ENCODE measurements around the gene SMPD4. TPM values are rescaled to one million over a fixed set of nuclear protein-coding genes. Genes with fewer than 3 reads are reported as not detected.
"Not testable (repeated sequence)": the region's sequence is repeated elsewhere in the genome, so short reads cannot be mapped to it uniquely, and the experiment has no call there.

The SMPD4 gene
- total and polyA plus RNA-seq, 2 of the 8 experiments (the other 6 are each of a cell fraction or from before 2014, with no cell fraction given): 102 to 106 TPM

DNA sequence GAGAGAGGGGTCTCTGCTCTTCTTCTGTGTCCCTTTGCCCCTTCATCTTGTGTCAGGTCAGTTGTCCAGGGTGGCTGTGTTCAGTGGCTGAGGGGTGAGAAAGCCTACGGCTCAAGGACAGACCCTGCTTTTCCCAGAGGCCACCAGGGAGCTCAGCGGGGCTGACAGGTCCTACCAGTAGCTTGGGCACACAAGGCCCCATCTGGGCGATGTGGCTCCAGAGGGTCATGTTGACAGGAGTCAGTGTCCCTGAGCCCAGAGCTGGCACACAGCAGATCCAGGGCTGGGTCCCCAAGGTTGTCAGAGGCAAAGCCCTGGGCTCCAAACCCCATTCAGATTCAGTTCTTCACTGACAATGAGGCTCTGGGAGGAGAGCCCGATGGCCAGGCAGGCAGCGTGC lies 44.3 kb downstream of the SMPD4 start:
- H3K18ac ChIP-seq (ENCODE audit: extremely low read depth, low read length); H2BK20ac ChIP-seq (ENCODE audit: low read length); H4K5ac ChIP-seq (ENCODE audit: insufficient read length, low read depth, low read length); H3K79me1 ChIP-seq (ENCODE audit: low read depth, low read length); H2BK15ac ChIP-seq (ENCODE audit: low read length); H3K14ac ChIP-seq (ENCODE audit: insufficient read length); CTCF ChIA-PET (ENCODE audit: partially characterized antibody); H2AK5ac ChIP-seq (ENCODE audit: low read depth, low read length); H3K27ac ChIP-seq (ENCODE audit: low read depth, low read length); H3K9me3 ChIP-seq (ENCODE audit: insufficient read depth in 2 of 2, low read depth in 1 of 2, low read length in 1 of 2); H3K56ac ChIP-seq (replicated peaks; ENCODE audit: insufficient read length, low read depth, low read length); H3K4ac ChIP-seq (replicated peaks; ENCODE audit: insufficient read length, low read depth, low read length); H3K4me3 ChIP-seq (ENCODE audit: extremely low read depth in 1 of 4, insufficient read depth in 2 of 4, low read depth in 3 of 4, low read length in 4 of 4); H3K9ac ChIP-seq (replicated peaks in 1 of 4; ENCODE audit: extremely low read depth in 1 of 4, low read depth in 3 of 4, low read length in 3 of 4); H2BK12ac ChIP-seq (ENCODE audit: low read depth, low read length); H4K91ac ChIP-seq (replicated peaks; ENCODE audit: insufficient read length, low read length); H3K4me1 ChIP-seq (replicated peaks in 1 of 4; ENCODE audit: control insufficient read depth in 3 of 4, insufficient read depth in 4 of 4, low read length in 3 of 4); H3K4me2 ChIP-seq (ENCODE audit: insufficient read depth in 1 of 2, low read depth in 2 of 2, low read length in 2 of 2); POLR2A ChIA-PET (ENCODE audit: partially characterized antibody); H2BK5ac ChIP-seq (ENCODE audit: low read depth, low read length); H2BK120ac ChIP-seq (replicated peaks; ENCODE audit: low read depth, low read length); H3K27me3 ChIP-seq (replicated peaks in 1 of 4; ENCODE audit: control insufficient read depth in 3 of 4, extremely low read depth in 1 of 4, insufficient read depth in 3 of 4, low read length in 3 of 4); FAIRE-seq; H3K36me3 ChIP-seq (ENCODE audit: control insufficient read depth in 2 of 4, insufficient read depth in 4 of 4, low read length in 3 of 4); H2AFZ ChIP-seq (ENCODE audit: low read length); H3K23me2 ChIP-seq (ENCODE audit: low read depth, low read length); H3K23ac ChIP-seq (ENCODE audit: insufficient read length); H4K20me1 ChIP-seq (replicated peaks in 1 of 2; ENCODE audit: control insufficient read depth in 1 of 2, insufficient read depth in 2 of 2, low read length in 2 of 2); H3K79me2 ChIP-seq (ENCODE audit: control insufficient read depth in 1 of 2, insufficient read depth in 2 of 2, low read length in 2 of 2); H4K8ac ChIP-seq (ENCODE audit: extremely low read depth, insufficient read depth, low read length): not testable (repeated sequence)
- WGBS, 2 experiments (ENCODE audit: extremely low coverage in 1 of 2, insufficient coverage in 1 of 2, insufficient read length in 1 of 2, insufficient replicate concordance in 2 of 2, low coverage in 1 of 2, low lambda C conversion rate in 2 of 2, missing lambda C conversion rate in 1 of 2): 46% methylated on average over 2 of the region's 5 CpGs; no CpG with 5 or more reads in 1 of the 2 experiments
- DNase-seq (ENCODE audit: low read depth in 1 of 2, low spot score in 2 of 2): peak in 1 of 2 experiments; percentile 33

DNA sequence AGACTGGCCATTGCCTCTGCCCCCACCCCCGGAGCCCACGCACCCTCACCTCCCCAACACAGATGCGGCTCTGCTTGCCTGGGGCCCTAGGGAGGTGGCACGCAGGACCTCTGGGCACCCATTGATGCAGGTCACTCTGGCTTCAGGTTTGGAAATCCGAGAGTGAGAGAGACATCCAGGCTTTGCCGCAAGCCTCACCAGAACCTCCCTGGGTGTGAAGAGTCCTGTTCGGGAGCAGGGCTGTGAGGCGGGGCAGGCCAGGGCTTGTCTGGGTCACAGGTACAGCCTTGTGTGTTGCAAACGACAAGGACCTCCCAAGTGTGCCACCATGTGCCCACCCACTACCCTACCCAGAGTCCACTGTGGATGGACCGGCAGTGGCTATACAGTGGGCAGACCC lies 44.9 kb downstream of the SMPD4 start:
- H2BK120ac ChIP-seq (replicated peaks; ENCODE audit: low read depth, low read length); H3K4me1 ChIP-seq (replicated peaks in 1 of 4; ENCODE audit: control insufficient read depth in 3 of 4, insufficient read depth in 4 of 4, low read length in 3 of 4); CTCF ChIA-PET (ENCODE audit: partially characterized antibody); H3K4ac ChIP-seq (replicated peaks; ENCODE audit: insufficient read length, low read depth, low read length); H2BK5ac ChIP-seq (ENCODE audit: low read depth, low read length); H3K4me2 ChIP-seq (ENCODE audit: insufficient read depth in 1 of 2, low read depth in 2 of 2, low read length in 2 of 2); H3K56ac ChIP-seq (replicated peaks; ENCODE audit: insufficient read length, low read depth, low read length); H2BK15ac ChIP-seq (ENCODE audit: low read length); H3K79me1 ChIP-seq (ENCODE audit: low read depth, low read length); H3K79me2 ChIP-seq (ENCODE audit: control insufficient read depth in 1 of 2, insufficient read depth in 2 of 2, low read length in 2 of 2); FAIRE-seq; H2BK12ac ChIP-seq (ENCODE audit: low read depth, low read length); H3K9me3 ChIP-seq (ENCODE audit: insufficient read depth in 2 of 2, low read depth in 1 of 2, low read length in 1 of 2); H3K23me2 ChIP-seq (ENCODE audit: low read depth, low read length); H3K9ac ChIP-seq (replicated peaks in 1 of 4; ENCODE audit: extremely low read depth in 1 of 4, low read depth in 3 of 4, low read length in 3 of 4); H3K23ac ChIP-seq (ENCODE audit: insufficient read length); H3K36me3 ChIP-seq (ENCODE audit: control insufficient read depth in 2 of 4, insufficient read depth in 4 of 4, low read length in 3 of 4); POLR2A ChIA-PET (ENCODE audit: partially characterized antibody); H4K91ac ChIP-seq (replicated peaks; ENCODE audit: insufficient read length, low read length); H2AK5ac ChIP-seq (ENCODE audit: low read depth, low read length); H3K14ac ChIP-seq (ENCODE audit: insufficient read length); H3K27me3 ChIP-seq (replicated peaks in 1 of 4; ENCODE audit: control insufficient read depth in 3 of 4, extremely low read depth in 1 of 4, insufficient read depth in 3 of 4, low read length in 3 of 4); H4K5ac ChIP-seq (ENCODE audit: insufficient read length, low read depth, low read length); H2BK20ac ChIP-seq (ENCODE audit: low read length); H4K20me1 ChIP-seq (replicated peaks in 1 of 2; ENCODE audit: control insufficient read depth in 1 of 2, insufficient read depth in 2 of 2, low read length in 2 of 2); H3K18ac ChIP-seq (ENCODE audit: extremely low read depth, low read length); H4K8ac ChIP-seq (ENCODE audit: extremely low read depth, insufficient read depth, low read length); H3K27ac ChIP-seq (ENCODE audit: low read depth, low read length); H3K4me3 ChIP-seq (ENCODE audit: extremely low read depth in 1 of 4, insufficient read depth in 2 of 4, low read depth in 3 of 4, low read length in 4 of 4); H2AFZ ChIP-seq (ENCODE audit: low read length): not testable (repeated sequence)
- peak in 1 of 2 experiments; percentile 20 for DNase-seq (ENCODE audit: low read depth in 1 of 2, low spot score in 2 of 2)
- WGBS, 2 experiments (ENCODE audit: extremely low coverage in 1 of 2, insufficient coverage in 1 of 2, insufficient read length in 1 of 2, insufficient replicate concordance in 2 of 2, low coverage in 1 of 2, low lambda C conversion rate in 2 of 2, missing lambda C conversion rate in 1 of 2): 94% methylated on average over 5 of the region's 10 CpGs; no CpG with 5 or more reads in 1 of the 2 experiments
